ENCODE measurements around the gene HCFC1R1.

Gene HCFC1R1

DNA sequence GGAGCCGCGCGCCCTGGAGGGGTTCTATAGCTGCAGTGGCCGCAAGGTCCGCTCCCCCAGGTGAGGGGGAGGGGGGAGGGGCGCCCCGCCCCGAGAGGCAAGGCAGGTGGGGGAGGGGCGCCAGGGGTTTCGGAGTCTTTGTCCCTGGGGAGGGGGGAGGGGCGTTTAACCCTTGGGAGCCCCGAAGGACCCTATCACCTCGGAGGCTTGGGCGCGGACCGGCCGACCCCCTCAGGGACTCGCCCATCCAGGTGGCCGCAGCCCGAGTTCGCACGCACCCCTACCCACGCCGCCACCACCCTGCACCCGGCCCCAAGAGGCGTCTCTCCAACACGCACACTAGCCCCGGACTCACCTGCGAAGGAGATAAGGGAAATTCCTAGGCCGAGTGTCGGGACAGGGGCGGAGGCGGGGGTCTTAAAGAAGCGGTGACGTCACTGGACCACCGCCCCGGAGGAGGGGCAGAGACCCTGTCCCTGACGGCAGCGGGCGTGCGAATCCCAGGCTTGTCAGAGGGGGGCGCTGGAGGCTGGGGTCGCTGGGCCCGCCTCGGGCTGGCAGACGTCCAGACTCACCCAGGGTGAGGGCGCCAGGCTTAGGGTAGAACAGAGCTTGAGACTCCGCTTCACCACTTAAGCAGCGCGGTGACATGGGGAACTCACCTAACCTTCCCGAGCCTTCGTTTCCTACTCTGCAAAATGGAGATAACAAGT is 5.8 kb downstream of the HCFC1R1 start, which contains the start of gene CLDN6:
Gene CLDN6, minus strand, starts transcription at position 390 of the 713 bp plus-strand sequence. CDS start 2,162 bp downstream, outside the sequence.
- DNase-seq: no peak

DNA sequence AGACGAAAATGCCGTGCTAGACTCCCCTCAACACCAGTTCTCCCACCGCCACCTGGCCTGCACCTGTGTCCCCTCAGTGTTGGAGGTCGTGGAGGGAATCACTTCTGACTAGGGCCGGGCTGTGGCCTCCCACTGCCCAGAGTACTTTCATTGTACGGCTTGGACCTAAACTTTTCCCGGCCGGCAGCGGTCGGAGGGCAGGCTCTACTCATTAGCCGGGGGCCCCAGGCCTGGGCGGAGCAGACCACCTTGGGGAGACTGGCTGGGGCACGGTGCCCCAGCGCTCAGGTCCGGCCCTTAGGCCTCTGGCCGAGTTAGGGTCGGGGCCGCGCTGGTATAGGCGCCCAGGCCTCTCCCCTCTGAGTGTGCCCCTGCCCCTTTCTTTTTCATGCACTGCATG is 6.4 kb downstream of the HCFC1R1 start:
- no peak for DNase-seq

DNA sequence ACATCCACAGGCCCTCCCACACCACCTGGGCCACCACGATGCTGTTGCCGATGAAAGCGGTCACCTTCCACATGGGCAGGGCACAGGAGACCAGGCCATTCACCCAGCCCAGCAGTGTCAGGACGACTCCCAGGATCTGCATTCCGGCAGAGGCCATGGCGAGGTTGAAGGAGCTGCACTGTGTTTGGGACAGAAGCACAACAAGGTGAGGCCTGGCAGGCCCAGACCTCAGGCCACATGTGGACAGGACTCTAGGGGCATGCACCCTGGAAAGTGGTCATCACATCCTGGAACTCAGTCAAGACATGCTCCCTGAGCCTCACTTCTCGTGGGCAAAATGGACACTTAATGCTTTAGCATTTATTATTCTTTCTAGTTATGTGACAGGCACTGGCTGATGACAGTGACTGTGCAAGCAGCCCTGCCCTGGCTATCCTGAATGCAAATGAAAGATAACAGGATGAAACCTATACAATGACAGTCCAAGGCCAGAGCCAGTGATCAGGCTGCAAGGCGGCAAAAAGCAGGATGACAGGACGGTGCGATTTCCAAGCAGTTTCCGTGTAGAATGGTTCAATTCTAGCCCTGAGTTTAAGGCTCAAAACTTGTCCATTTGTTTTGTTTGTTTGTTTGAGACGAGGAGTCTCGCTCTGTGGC is 7.7 kb downstream of the HCFC1R1 start:
- DNase-seq: no peak

DNA sequence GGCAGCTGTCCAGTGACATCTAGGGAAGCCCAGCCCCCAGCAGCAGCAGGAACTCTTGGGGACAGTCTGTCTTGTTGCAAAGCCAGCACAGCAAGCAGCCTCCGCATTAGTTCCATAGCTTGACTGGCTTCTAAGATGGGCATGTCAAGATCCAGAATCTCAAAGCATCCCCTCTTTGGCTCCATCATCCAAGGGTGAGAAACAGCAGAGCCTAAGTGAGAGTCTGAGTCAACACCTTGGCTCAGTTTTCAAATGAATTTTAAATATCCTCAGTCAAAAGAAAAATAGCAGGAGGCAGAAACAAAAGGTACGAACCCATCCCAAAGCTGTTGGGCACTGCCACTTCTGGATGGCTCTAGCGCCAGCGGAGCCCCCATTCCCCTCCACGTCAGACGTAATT is 8.8 kb downstream of the HCFC1R1 start:
- DNase-seq: no peak

DNA sequence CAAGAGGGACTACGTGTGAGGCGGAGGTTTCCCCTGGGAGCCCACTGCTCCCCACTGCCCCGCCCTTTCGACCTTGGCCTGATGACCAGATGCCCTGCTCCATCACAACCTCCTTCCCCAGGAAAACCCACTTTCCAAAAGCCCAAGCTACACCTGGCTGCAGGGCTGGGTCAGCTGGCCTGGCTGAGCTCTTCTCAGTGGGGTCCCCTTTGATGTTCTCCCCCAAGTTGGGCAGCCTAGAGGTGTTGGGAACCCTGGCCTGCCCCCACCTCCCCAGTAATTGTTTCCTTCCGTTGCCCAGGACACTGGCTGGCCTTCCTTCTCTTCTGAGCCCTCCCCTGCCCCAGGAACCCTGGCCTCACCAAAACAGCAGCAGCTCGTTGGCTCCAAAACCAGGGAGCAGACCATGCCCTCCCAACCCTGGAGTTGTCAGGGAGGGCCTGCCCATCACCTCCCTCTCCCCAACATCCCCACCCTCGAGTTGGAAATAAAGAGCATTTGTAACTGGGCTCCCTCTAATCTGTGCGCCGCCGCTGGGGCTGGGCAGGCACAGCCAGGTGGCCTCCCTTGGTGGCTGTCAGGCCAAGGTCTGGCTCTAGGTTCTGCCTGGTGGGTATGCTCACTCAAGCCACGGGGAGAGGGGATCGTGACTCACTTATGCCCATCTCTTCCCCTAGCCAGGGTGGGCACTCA is 9.6 kb downstream of the HCFC1R1 start:
- no peak for DNase-seq

DNA sequence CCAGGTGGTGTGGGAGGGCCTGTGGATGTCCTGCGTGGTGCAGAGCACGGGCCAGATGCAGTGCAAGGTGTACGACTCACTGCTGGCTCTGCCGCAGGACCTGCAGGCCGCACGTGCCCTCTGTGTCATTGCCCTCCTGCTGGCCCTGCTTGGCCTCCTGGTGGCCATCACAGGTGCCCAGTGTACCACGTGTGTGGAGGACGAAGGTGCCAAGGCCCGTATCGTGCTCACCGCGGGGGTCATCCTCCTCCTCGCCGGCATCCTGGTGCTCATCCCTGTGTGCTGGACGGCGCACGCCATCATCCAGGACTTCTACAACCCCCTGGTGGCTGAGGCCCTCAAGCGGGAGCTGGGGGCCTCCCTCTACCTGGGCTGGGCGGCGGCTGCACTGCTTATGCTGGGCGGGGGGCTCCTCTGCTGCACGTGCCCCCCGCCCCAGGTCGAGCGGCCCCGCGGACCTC is 10.2 kb downstream of the HCFC1R1 start:
- no peak for DNase-seq

DNA sequence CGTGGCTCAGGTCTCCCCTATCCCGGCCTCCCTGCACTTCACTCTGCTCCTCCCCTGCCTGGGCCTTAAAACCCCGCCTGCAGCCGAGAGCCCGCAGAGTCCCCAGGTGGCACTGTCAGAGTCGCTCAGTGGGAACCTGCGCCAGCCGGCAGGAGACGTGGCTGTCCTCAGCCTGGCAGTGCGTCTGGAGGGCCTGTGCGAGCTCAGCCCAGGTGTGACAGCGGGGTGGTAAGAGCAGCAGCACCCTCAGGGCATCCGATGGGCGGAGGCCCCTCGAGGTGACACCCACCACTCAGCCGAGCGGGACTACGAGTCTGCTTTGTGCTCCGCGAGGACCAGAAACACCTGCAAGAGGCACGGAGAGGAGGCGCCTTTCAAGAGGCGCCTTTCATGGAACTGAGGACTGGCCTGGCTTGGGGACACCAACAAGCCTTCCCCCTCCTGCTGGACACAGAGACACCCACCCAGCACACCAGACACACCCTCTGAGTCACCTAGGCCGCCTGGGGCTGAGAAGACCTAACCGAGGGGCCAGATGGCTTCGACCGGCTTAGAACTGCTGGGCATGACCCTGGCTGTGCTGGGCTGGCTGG is 10.8 kb downstream of the HCFC1R1 start, which contains the start of gene CLDN9:
Gene CLDN9, plus strand, starts transcription at position 96 of the 593 bp plus-strand sequence. Its CDS starts 440 bp downstream, at position 536.
- DNase-seq: no peak

DNA sequence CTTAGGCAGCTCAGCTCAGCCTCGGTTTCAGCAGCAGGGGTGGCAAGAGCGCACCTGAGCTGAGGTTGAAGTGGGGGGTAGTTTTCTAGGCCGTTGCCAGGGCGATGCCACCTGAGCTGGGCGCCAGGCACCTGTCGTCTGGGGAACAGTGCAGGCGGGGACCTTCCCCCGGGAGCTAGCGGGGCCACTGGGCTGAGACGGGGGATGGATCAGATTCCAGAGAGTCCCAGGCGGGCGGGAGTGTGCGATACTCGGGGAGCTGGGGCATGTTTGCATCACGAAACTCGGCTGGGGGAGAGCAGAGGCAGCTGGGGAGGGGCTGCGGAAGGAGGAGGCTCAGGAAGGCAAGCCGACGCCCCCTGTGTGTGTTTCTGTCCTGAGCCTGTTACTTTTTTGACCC is 11.5 kb downstream of the HCFC1R1 start:
- DNase-seq: no peak

DNA sequence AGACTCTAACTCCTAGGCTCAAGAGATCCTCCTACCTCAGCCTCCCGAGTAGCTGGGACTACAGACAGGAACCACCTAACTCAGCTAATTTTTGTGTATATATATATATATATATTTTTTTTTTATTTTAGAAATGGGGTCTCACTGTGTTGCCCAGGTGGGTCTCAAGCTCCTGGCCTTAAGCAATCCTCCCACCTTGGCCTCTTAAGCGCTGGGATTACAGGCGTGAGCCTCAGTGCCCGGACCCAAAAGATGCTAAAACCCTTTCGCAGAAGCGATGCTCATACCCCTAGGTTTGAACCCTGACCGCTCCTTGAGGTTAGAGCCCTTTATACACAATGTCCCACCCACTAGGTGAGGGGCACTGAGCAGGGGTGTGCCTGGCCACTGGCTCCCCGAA is 13.2 kb downstream of the HCFC1R1 start:
- DNase-seq: no peak

DNA sequence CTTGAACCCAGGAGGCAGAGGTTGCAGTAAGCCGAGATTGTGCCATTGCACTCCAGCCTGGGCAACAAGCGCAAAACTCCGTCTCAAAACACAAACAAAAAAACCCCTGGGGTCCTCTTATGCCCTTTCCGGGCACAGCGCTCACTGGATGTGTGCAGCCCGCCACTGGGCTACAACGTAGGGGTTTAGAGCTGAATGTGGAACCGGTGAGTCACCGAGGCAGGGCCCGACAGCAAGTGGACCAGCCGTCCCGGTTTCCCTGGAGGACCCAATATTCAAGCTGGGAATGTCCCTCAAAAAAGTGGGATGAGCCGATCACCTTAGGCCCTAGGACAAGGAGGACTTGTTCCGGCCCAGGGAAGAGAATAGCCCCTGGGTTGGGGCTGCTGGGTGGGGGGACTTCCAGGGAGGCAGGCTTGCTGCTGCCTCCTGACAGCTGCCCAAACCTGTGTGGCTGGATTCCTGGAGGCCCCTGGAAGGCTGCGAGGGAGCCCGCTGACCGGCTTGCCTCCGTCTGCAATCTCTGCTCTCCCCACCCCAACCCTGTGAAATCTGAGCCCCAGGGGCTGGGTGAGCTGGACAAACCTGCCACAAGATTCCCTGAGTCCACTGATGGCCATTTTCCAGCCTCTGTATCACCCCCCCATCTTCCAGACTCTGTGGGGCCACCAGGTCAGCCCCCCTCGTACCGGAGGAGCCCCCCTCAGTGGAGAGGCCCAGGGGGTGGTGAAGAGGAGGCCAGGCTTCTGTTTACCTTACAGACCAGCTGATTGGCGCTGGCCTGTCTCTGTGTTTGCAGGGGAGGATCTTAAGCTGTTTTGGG is 14.0 kb downstream of the HCFC1R1 start:
- no peak for DNase-seq

DNA sequence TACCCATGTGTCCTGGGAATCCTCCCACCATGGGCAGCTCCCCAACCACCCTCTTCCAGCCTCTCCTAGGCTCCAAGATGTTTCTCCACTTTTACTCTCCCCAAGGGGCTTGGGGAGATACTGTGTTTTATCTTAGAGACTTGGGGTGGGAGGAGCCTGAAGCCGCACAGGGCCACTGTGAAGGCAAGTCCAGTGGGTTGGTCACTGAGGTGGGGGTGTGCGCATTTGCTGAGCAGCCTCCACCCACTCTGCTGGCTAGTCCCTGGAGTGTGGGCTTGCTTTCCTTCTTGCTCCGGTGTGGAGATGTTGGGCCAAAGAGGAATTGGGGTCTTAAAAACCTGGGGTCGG is 15.1 kb downstream of the HCFC1R1 start:
- no peak for DNase-seq

DNA sequence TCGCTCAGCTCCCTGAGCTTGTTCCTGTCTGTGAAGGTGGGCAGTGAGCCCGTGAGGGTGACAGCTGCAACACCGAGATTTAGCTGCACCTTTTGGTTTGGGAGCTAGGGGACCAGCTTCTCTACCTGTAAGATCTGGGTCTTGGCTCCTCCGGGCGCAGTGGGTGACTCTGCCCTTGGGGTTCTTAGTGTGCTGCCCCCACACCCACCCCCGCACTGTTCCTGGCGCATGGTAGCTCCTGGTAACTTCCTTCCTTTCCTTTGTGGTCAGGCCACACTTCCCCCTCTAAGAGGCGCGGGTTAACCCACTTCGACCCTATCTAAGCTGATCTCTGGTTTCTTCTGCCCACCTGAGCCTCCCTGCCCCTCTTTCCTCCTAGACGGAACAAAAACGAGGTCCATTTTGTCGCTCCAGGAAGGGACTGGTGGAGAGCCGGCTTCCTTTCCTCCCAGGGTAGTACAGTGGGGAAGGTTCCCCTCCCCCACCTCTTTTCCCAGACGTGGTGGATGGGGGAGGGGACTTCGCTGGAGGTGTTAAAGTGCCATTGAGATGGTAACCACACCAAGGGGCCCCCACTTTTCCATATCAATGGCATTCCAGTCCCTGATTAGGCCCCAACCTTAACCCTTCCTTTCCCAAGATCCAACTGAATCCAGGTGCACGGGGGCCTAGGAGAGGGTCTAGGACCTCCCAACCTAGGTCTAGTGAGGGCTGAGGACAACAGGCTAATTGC is 15.6 kb downstream of the HCFC1R1 start:
- peak; percentile 58 to 77 for DNase-seq

DNA sequence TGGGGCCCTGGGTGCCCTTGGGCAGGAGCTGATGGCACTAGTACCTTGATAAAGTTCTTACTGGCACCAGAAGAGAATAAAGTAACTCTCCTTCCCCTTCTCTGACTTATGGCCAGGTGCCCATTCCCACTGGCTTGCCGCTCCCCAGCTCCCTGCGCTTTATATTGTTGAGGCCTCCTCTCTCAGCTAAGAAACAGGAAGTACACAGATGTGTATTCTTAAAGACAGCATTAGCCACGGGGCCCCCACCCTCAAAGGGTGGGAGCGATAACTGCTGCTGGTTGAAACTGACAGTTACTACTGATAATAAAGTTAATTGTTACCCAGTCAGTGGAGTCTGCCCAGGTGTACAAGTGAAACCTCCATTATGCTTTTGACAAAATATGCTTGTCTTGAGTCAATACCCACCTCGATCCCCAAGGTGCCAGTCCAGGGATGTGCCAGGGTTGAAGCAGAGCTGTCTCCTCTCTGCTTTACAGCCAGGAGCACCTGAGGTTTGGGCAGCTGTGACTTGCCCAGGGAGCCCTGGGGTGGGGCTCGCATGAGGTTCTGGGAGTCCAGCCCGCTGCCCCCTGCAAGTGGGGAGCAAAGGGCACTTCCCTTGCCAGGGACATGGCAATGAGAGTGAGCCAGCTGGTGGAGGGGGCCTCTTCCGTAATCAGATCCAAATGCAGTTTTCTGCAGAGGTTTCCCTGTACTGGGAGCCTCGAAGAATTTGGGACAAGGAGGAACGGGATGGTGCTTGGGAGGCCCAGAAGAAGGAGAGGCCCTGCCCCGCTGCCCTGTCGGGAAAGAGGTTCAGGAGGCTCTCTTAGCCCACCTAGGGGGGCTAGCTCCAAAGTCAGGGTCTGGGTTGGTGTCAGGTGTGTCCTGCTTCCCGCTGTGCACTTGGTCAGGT is 16.4 kb downstream of the HCFC1R1 start:
- DNase-seq: peak; percentile 41 to 58

DNA sequence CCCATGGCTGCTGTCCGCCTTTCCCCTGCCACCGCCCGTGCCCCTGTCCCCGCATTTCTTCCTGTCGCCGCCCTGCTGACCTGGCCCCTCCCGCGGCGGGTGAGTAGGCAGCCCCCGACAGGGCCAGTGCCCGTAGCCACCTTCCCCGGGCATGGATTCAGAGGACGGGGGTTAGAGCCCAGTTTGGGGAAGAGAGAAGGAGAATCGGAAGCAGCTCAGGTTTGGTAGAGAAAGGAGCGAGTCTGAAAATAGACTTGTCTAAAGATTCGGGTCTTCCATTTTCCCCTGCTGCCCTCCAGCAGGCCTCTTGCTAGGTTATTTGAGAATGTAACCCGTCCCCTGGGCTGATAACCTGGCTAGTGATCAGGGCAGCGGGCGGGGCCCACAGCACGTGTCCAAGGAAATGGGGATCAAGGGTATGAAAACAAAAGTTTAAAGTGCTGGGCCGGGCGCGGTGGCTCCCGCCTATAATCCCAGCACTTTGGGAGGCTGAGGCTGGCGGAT is 18.9 kb downstream of the HCFC1R1 start:
- DNase-seq: peak; percentile 25 to 40

DNA sequence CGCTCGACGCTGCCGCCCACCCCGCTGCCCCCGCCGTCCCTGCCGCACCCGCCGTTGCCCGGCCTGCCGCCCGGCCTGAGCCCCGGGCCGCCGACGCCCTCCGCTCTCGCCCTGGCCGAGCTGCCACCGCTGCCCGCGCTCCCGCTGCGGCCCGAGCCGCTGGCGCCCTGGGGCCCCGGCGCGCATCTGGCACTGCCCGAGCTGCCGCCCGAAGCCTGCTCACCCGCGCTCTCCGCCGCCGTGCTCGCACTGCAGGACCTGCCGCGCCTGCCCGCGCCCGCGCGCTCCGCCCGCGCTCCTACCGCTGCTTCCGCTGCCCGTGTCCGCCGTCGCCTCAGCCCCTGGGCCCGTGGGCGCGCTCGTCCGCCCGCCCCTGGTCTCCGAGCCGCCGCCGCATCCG is 19.4 kb downstream of the HCFC1R1 start:
- DNase-seq: no peak

DNA sequence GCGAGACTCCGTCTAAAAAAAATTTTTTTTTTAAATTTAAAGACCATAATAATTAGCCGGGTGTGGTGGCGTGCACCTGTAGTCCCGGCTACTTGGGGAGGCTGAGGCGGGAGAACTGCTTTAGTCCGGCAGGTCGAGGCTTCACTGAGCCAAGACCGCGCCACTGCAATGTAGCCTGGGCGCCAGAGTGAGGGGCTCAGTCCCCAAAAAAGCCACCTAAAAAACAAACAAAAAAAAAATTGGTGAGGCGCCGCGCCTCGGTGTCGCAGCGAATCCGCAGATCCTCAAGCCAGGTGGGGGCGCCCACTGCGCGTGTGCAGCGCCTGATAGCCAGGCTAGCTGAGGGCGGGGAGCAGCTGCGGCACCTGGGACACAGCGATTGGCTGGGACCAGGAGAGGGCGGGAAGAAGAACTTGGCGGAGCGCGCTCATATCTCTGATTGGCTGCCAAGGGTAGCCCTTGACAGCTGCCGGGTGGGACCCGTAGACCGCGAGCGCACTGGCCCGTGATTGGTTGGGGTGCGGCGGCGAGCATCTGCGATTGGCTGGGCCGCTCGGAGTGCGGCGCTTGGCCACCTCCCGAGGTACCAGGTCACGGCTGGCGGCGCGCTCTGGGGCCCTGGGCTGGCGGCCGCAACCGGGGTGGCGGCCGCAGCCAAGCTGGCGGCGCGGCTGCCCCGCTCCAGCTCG is 20.0 kb downstream of the HCFC1R1 start:
- peak; percentile 96 to 97 for DNase-seq

DNA sequence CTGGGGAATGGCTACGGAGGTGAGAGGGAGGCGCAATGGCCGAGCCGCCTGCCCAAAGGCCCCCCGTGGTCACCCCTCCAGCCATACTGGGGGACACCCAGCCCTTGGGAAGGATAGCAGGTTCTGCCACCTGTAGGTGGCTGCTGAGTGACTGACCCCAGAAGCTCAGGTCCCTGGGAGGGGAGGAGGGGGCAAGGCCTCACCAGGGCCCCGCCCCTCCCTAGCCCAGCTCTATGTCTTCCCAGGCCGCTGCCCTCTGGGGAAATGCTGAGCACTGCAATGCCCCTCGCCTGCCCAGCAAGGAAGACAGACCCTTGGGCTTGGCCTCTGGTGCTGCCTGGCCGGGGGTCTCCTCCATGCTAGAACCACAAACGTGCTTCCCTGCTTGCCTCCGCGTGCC is 22.4 kb downstream of the HCFC1R1 start:
- DNase-seq: no peak

DNA sequence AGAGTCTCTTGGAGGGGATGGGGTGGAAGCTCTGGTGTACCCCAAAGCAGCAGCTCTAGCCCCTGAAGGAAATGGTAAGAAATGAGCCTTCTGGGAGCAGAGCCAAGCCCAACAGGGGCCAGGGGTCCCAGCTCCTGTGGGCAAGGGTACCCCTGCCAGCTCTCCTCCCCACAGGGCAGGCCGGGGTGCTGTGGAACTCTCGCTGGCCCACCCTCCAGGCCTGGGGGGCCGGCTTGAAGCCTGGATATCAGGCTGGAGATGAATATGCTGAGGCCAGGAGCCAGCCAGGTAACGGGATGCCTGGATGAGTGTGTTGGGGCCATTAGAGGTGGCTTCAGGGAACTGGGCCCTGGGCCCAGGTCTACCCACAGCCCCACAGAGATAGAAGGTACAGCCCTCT is 23.2 kb downstream of the HCFC1R1 start:
- DNase-seq: no peak

DNA sequence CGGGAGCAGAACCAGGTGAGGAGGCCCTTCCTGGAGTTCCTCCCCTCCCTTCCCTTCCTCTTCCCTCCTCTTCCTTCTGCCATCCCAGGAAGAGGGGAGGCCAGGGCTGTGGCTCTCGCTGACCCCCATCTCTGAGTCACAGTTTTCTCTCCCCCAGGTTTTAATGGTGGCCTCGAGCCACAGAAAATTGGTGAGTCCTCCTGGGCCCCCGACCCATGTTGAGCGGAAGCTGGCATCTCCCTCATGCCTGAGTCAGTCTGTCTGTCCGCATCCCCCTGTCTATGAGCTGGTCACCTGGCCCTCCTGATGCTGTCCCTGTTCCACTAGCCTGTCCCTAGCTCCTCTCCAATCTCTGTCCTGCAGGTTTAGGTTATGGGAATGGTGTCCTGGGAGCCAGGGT is 23.8 kb downstream of the HCFC1R1 start:
- DNase-seq: no peak

DNA sequence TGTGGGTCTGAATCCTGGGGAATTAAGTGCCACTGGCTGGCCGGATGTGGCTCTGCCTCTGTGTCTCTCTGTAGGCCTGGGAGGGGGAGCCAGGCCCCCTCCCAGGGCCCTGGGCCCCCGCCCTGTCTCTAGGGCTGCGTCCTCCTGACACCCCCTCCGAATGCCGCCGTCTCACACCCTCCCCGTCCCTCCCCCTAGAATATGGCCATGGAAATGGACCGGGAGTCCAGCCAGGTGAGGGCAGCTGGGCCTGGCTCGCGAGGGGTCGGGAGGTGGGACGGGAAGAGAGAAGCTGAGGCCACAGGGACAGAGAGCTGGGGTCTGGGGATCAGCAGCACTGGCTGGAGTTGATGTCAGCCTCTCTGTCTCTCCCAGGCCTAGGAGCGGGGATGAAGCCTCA is 27.4 kb downstream of the HCFC1R1 start:
- no peak for DNase-seq
